Posterior vena cava (tissue), 2 donors: ENCODE results near the gene EZR. TPM values are rescaled to one million over a fixed set of nuclear protein-coding genes. Genes with fewer than 3 reads are reported as not detected.

Experiments
- DNase-seq: peaks from one replicate; pipeline ENCODE4 v3.0.0-alpha.2; 2020; ENCODE audit warnings: low spot score
- intact Hi-C, 2 donors: fragments of 100-400 bp; cut with DNase I; formaldehyde crosslinking; loops; one replicate each; pipeline versions ENCODE4 v1.14.1 to v1.14.2; 2022 to 2023
- total RNA-seq, 2 donors: library from RNA; stranded (reverse); fragmentation: NEBNext Ultra II Directional; extraction: Animal tissue kit (Norgen Biotek cat#: 25700); gene quantifications; one replicate each; pipeline ENCODE4 v1.2.1, GENCODE V29; 2021
- donor health status: DM: yes; HTN: yes; CAD: no.
- donor health status: DM: yes; HTN: yes; CAD: no.

The EZR gene
- total RNA-seq, 2 donors from 2014 or later: 65.1 to 71.7 TPM

- intact Hi-C loops: no loop called here
- no peak for DNase-seq
Observed at GRCh38 chr6:158769771-158770432, 49.3 kb downstream of the EZR start.

GRCh38 chr6:158769234-158769770, 49.9 kb downstream of the EZR start:
- intact Hi-C loops: no loop called here
- no peak for DNase-seq

GRCh38 chr6:158768436-158768835, 50.7 kb downstream of the EZR start:
- intact Hi-C loops: no loop called here
- no peak for DNase-seq

GRCh38 chr6:158767709-158768108, 51.5 kb downstream of the EZR start:
- intact Hi-C loops: no loop called here
- DNase-seq: no peak

- intact Hi-C loops: no loop called here
- DNase-seq: no peak
Observed at GRCh38 chr6:158766621-158767455, 52.3 kb downstream of the EZR start.

- intact Hi-C loops: no loop called here
- DNase-seq: no peak
Observed at GRCh38 chr6:158765499-158766068, 53.6 kb downstream of the EZR start.

- no peak for DNase-seq
- intact Hi-C loops: no loop called here
Observed at GRCh38 chr6:158764926-158765325, 54.2 kb downstream of the EZR start.

- intact Hi-C loops: no loop called here
Observed at GRCh38 chr6:158764183-158764849, 54.9 kb downstream of the EZR start.

GRCh38 chr6:158763434-158764182, 55.6 kb downstream of the EZR start:
- no peak for DNase-seq
- intact Hi-C loops: no loop called here

More at GRCh38 chr6:158764183-158764849, 54.9 kb downstream of the EZR start:
- no peak for DNase-seq

- intact Hi-C loops: no loop called here
- DNase-seq: no peak
Observed at GRCh38 chr6:158762787-158763433, 56.3 kb downstream of the EZR start.

- intact Hi-C loops: no loop called here
- DNase-seq: no peak
Observed at GRCh38 chr6:158761746-158762145, 57.4 kb downstream of the EZR start.

- intact Hi-C loops: no loop called here
- no peak for DNase-seq
Observed at GRCh38 chr6:158760618-158761250, 58.4 kb downstream of the EZR start.

GRCh38 chr6:158759966-158760617, 59.1 kb downstream of the EZR start:
- intact Hi-C loops: no loop called here
- no peak for DNase-seq

GRCh38 chr6:158758941-158759479, 60.2 kb downstream of the EZR start:
- intact Hi-C loops: no loop called here
- no peak for DNase-seq

GRCh38 chr6:158758451-158758860, 60.7 kb downstream of the EZR start:
- intact Hi-C loops: no loop called here
- DNase-seq: no peak

GRCh38 chr6:158757753-158758090, 61.4 kb downstream of the EZR start:
- intact Hi-C loops: no loop called here
- no peak for DNase-seq

- intact Hi-C loops: no loop called here
- no peak for DNase-seq
Observed at GRCh38 chr6:158756977-158757752, 62.0 kb downstream of the EZR start.
